Measurements from ENCODE around the gene DNAH6. TPM values are rescaled to one million over a fixed set of nuclear protein-coding genes. Genes with fewer than 3 reads are reported as not detected.

DNAH6 gene
- total RNA-seq, 1 experiment from 2014 or later, result 0.12 TPM

- DNase-seq (ENCODE audit: low read depth), result no peak
Observed at GRCh38 chr2:84799772-84800171, 283.5 kb downstream of the DNAH6 start.

DNA sequence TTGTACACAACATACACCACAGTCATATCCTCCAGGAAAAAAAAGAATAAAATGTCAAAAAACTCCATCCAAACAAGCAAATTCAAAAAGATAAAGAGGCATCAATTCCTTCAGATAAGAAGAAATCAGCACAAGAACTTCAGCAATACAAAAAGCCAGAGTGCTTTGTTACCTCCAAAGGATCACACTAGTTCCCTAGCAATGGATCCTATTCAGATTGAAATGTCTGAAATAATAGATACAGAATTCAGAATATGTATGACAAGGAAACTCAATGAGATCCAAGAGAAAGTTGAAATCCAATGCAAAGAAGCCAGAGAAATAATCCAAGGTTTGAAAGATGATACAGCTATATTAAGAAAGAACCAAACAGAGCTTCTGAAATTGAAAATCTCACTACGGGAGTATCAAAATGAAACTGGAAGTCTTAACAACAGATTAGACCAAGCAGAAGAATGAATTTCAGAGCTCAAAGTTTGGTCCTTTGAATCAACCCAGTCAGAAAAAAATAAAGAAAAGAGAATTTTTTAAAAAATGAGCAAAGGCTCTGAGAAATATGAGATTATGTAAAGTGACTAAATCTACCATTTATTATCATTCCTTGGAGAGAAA is 284.0 kb downstream of the DNAH6 start:
- no peak for DNase-seq (ENCODE audit: low read depth)

DNA sequence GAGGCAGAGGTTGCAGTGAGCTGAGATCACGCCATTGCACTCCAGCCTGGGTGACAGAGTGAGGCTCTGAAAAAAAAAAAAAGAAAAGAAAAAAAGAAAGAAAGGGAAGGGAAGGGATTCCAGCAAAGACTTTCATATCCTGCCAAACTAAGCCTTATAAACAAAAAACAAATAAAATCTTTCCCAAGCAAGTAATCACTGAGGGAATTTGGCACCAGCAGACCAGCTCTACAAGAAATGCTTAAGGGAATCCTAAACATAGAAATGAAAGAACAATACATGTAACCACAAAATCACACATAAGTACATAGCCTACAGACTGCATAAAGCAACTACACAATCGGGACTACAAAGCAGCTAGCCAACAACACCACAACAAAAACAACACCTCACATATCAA is 285.5 kb downstream of the DNAH6 start:
- no peak for DNase-seq (ENCODE audit: low read depth)

DNA sequence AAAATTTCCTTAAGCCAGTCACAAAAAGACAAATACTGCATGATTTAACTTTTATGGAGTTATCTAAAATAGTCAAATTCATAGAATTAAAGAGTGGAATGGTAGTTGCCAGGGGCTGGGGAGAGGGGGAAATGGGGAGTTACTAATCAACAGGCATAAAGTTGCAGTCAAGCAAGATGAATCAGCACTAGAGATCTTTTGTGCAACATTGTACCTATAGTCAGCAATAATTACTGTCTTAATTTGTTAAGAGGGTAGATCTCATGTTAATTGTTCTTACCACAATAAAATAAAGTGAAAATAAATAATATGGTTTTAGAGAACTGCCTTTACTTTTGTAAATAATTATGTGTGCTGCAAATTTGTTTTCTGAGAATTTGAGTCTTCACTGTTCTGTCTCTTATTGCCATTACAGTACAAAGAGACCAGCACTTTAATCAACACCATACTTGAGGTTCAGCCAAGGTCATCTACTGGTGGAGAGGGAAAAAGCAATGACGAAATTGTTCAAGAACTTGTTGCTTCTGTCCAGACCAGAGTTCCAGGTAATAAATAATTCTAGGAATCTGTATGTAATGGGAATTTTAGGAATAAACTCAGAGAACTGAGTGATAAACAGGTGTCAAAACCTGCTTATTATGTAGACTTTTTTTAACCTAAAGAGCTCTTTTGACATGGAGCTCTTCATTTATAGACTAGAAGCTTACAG is 289.1 kb downstream of the DNAH6 start:
- DNase-seq (ENCODE audit: low read depth), result peak; percentile 17

DNA sequence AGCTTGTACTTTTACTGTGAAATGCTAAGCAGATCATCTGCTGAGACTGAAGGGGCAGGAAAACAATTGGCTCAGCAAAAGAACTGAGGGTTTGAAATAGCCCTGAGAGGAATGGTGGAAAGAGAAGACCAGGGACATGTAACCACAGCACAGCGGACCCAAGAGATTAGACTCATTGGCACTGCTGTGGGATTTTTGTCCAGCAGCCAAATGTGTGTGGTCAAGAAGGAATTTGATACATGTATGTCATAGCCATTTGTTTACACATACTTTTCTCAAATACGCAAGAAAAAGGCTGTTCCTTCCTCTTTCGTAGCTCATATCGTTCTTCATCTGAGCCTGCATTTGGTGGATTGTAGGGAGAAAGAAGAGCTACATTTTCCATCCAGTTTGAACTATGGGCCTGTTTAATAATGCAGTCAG is 290.8 kb downstream of the DNAH6 start:
- peak; percentile 95 for DNase-seq (ENCODE audit: low read depth)

GRCh38 chr2:84808279-84808678 is 292.0 kb downstream of the DNAH6 start:
- no peak for DNase-seq (ENCODE audit: low read depth)

DNA sequence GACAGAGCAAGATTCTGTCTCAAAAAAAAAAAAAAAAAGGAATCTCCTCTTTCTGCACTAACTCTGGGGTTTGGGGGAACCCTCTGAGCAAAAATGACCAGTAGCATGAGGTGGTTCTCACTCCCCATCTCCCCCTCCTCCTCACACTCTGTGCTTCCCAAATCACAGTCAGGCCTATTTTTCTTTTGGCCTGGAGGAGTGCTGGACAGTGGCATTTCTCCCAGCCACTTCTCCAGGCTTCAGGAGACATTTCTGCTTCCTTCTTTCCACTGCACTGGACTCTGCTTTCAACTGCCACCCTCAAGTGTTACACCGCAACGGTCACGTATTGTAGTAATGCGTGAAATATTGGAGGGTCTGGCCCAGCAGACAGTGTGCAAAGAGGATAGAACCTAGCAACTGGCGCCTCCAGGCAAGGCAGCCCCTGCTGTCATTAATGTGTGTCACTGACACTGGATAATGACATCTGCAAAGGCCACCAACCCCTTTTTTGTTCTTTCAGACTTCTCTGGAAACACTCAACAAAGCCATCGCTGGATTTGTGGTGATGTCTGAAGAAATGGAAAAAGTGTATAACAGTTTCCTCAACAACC is 295.6 kb downstream of the DNAH6 start:
- DNase-seq (ENCODE audit: low read depth), result no peak

DNA sequence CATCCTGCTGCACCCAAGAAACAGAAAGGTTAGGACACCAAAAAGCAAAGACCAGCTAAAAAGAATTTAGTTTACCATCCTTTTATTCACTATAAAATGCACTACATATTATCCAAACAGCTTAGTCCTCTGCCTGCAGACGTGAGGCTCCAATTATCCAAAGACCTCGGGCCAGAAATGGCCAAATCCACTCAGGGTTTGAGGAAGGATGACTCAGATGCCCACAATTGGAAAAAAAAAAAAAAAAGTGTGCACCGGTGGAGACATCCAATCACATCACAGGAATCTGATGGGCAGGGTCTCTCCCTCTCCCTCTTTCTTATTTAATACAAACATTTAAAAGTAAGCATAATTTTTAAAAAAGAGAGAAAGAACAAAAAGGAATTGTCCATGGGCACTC is 298.8 kb downstream of the DNAH6 start:
- DNase-seq (ENCODE audit: low read depth), result peak; percentile 54

GRCh38 chr2:84816426-84817026 is 300.2 kb downstream of the DNAH6 start:
- no peak for DNase-seq (ENCODE audit: low read depth)

DNA sequence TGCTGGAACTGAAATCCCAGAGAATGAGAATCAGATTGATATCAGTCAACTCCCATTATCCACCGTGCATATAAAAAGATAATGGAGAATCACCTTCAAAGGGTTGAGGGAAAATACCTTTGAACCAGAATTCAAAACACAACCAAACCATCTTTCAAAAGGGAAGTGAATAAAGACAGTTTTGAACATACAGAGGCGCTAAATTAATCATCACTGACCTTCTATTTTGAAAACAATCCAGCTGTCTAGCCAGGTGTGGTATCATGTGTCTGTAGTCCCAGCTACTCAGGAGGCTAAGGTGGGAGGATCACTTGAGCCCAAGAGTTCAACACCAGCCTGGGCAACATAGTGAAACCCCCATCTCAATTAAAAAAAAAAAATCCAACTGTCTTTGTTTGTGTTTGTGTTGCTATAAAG is 300.9 kb downstream of the DNAH6 start:
- no peak for DNase-seq (ENCODE audit: low read depth)

- DNase-seq (ENCODE audit: low read depth), result no peak
Observed at GRCh38 chr2:84821806-84822205, 305.5 kb downstream of the DNAH6 start.

- no peak for DNase-seq (ENCODE audit: low read depth)
Observed at GRCh38 chr2:84823229-84823628, 306.9 kb downstream of the DNAH6 start.

DNA sequence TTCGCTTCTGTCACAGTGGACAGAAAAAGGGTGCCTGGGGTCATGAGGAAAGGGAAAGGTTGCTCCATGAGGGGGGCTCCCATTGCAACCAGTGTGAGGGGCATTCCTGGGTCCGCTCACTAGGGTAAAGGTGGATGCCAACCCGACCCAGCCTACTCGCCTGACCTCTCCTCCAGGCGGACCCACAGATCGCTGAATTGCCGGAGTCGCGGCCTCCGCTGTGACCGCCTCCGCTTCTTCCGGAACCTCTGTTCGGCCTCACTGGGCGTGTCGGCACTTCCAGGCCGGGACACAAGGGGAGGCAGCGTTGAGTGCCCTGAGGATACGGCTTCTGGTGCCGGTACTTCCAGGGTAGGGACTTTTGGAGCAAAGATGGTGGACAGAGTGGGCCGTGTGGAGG is 307.5 kb downstream of the DNAH6 start:
- DNase-seq (ENCODE audit: low read depth), result no peak

DNA sequence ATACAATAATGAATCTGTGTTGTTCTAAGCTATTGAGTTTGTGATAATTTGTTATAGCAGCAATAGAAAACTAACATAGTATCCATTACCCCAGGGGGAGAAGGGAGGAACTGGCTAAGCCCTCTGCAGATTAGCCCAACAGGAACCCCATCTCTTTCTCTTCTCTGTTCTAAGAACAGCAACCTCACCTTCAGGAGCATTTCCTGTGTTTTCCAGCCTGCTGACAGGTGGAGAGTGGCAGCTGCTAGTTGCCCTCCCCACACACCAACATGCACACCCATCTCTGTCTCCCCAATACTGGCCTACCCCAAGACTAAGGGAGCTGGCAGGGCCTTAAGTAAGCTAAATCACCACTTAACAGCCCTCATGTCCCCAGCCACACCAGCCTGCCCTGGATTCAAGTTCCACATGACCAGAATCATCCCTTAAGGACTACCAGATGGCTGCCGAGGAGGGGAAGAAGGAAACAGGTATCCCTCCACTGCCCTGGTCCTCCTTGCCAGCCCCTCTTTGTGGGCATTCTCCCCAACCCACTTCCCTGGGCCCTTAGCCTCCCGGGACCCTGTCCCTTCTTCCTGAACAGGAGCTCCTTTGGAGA is 311.8 kb downstream of the DNAH6 start:
- no peak for DNase-seq (ENCODE audit: low read depth)

GRCh38 chr2:84829693-84830092 is 313.4 kb downstream of the DNAH6 start:
- DNase-seq (ENCODE audit: low read depth), result no peak

DNA sequence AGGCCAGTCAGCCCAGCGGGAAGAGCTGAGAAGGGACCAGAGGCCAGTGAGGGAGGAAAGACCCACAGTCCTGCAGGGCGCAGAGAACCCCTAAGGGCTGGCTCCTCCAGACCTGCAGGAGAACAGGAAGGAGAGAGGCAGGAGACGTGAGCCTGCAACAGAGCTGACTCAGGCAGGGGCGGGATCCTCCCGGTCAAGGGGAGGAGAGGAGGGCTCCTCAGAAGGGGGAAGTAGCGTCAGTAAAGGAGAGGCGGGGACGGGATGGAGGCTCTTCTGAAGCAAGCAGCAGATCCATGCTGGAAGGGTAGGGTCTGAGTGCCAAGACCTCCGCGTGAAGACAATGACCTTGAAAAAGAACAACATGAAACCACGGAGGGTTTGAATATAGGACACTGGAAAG is 313.8 kb downstream of the DNAH6 start:
- peak; percentile 57 for DNase-seq (ENCODE audit: low read depth)

DNA sequence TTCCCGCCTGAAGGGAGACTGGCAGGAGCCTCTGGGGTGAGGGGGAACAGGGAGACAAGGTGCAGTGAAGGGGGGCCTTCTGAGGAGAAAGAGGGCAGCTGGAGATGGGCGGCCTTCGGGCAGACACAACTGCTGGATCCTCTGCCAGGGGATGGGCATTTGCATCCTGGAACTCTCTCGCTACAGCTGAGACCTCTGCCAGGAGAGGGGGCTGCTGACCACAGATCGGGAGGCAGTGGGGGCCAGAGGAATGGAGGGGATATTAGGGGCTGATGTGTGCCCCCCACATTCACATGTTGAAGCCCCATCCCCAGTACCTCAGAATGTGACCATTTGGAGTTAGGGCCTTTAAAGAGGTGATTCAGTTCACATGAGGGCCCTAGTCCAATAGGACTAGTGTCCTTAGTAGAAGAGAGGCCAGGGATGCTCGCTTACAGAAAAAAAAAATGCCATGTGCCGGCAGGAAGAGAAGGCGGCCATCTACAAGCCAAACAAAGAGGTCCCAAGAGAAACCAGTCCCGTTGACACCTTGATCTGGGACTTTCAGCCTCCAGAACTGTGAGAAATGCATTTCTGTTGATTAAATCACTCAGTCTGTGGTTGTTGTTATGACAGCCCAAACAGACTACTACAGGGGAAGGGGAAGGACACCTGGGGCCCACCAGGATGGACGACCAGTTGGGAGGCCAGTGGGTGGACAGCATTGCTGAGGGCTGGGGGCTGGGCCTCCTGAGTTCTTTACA is 314.6 kb downstream of the DNAH6 start:
- no peak for DNase-seq (ENCODE audit: low read depth)

DNA sequence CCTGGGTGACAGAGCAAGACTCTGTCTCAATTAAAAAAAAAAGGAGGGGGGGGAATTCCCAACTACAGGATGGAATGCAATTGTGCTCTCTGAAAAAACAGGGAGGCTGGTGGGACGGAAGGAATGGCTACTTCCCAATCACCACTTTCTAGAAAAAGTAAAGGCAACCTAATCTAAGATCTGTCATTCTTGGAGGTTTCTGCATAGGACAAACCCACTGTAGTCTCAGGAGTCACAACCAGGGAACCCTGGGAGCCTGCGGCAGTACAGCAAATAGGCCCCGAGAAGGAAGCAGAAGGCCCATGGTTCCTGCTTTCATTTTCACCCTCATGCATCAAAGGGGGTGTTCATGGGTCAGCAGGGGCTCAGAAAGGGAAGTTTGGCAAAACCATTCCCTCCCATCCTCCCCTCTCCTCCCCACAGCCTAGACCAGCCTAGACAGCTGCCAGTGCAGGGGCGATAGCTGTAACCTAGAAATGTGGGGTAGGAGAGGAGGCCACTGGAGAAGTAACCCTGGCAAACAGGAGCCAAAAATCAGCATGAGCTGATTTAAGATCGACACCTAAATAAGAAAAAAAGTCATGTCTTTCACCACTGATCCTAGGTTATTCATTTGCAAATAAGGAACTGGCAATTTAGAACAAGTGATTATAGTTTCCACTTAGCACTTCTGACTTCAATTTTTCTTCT is 316.6 kb downstream of the DNAH6 start:
- peak; percentile 13 for DNase-seq (ENCODE audit: low read depth)

DNA sequence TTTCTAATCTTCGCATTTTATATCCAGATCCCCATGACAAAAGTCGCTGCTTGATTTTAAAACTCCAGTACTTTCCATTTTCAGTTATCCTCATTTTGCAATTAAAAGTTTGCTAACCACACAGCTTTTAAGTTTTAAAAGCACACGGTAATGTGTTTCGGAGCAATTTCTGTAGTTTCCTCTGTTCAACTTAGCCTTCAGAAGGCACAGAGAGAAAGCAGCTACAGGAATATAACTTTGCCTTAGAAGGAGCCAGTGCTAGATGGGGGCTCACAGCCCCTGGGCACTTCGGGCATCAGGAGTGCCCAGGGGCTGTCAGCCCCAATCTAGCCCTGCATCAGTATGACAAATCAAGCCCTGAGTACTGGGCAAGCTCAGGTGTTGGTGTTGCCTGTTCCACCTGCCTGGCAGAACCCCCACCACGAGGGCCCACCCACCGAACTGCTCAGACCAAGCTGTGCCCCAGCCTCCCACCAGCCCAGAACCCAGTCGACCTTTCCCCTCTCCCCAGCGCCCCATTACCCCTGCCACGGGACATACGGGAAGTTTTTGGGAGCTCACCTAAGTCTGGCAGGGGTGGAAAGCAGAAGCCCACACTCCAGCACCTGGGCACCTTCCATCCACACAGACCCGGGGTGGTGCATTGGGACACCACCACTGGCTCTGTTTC is 317.3 kb downstream of the DNAH6 start:
- DNase-seq (ENCODE audit: low read depth), result no peak

DNA sequence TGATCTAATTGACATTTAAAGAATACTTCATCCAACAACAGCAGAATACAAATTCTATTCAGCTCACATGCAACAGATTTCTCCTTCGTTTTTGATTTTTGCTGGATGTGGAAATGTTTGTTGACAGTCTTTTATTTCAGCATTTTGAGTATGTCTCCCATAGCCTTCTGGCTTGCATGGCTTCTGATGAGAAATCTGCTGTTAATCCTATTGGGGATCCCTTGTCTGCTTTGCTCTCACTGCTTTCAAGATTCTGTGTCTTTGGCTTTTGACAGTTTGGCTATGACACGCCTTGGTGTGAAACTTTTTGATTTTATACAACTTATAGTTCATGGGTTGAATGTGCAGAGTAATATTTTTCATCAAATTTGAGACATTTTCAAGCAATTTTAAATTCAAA is 319.9 kb downstream of the DNAH6 start:
- DNase-seq (ENCODE audit: low read depth), result no peak
